CD14-positive monocyte (primary cell): ENCODE measurements around the gene CCNI2. TPM values are rescaled to one million over a fixed set of nuclear protein-coding genes. Genes with fewer than 3 reads are reported as not detected.

Experiments
- DNase-seq, 3 donors: peaks; one replicate each; pipeline ENCODE4 v3.0.0-alpha.2; 2011 to 2022
- H2AFZ ChIP-seq: 2 replicates; pipeline ENCODE4 v1.6.0; 2012; ENCODE audit warnings: mild to moderate bottlenecking, low read depth, low read length, inconsistent platforms; ENCODE audit not compliant: insufficient read depth, poor library complexity, severe bottlenecking
- H3K27ac ChIP-seq, 2 donors: 1 replicate in 1 of 2; 2 replicates in 1 of 2; pipeline ENCODE4 v1.5.1; 2012 to 2013; ENCODE audit warnings: low read length in 2 of 2, control low read depth in 1 of 2, inconsistent platforms in 1 of 2, low read depth in 1 of 2, mild to moderate bottlenecking in 1 of 2
- H3K27me3 ChIP-seq, 2 donors: one replicate each; pipeline versions ENCODE4 v1.6.0 to v1.6.1; 2011 to 2013; ENCODE audit warnings: low read length in 2 of 2; ENCODE audit not compliant: control insufficient read depth in 2 of 2, insufficient read depth in 2 of 2
- H3K36me3 ChIP-seq, 2 donors: replicated peaks in 1 of 2; 1 replicate in 1 of 2; 2 replicates in 1 of 2; pipeline versions ENCODE4 v1.5.1 to v1.6.1; 2012 to 2013; ENCODE audit warnings: low read length in 2 of 2, control low read depth in 1 of 2, inconsistent platforms in 1 of 2, mild to moderate bottlenecking in 1 of 2; ENCODE audit not compliant: insufficient read depth in 2 of 2, control insufficient read depth in 1 of 2
- H3K4me1 ChIP-seq, 2 donors: 1 replicate in 1 of 2; 2 replicates in 1 of 2; pipeline versions ENCODE4 v1.5.1 to v1.6.1; 2012 to 2013; ENCODE audit warnings: low read length in 2 of 2, control low read depth in 1 of 2, inconsistent platforms in 1 of 2, mild to moderate bottlenecking in 1 of 2, moderate library complexity in 1 of 2; ENCODE audit not compliant: insufficient read depth in 2 of 2, control insufficient read depth in 1 of 2
- H3K4me2 ChIP-seq: replicated peaks from 2 replicates; pipeline ENCODE3; 2012; ENCODE audit warnings: low read length, moderate library complexity, mild to moderate bottlenecking; ENCODE audit not compliant: poor library complexity, severe bottlenecking; ENCODE audit errors: extremely low read depth
- H3K4me3 ChIP-seq, 3 experiments: fragments of 200-600 bp in 1 of 3; sonication (generic) in 1 of 3; replicated peaks in 1 of 3; 1 replicate in 2 of 3; 2 replicates in 1 of 3; pipeline ENCODE4 v1.5.1; 2011 to 2013; ENCODE audit warnings: low read length in 3 of 3, mild to moderate bottlenecking in 3 of 3, control low read depth in 2 of 3, low read depth in 2 of 3, inconsistent platforms in 1 of 3, moderate library complexity in 1 of 3
- H3K79me2 ChIP-seq: 2 replicates; pipeline ENCODE4 v1.6.0; 2012; ENCODE audit warnings: mild to moderate bottlenecking, control low read depth, inconsistent platforms, low read length, moderate library complexity; ENCODE audit not compliant: insufficient read depth
- H3K9ac ChIP-seq: 2 replicates; pipeline ENCODE4 v1.6.0; 2017; ENCODE audit warnings: low read length, mild to moderate bottlenecking; ENCODE audit not compliant: insufficient read depth, poor library complexity, severe bottlenecking
- H3K9me3 ChIP-seq, 2 donors: replicated peaks in 1 of 2; 1 replicate in 1 of 2; 2 replicates in 1 of 2; pipeline versions ENCODE4 v1.5.1 to v1.6.1; 2012 to 2013; ENCODE audit warnings: low read length in 2 of 2, control low read depth in 1 of 2; ENCODE audit not compliant: control insufficient read depth in 1 of 2, insufficient read depth in 1 of 2
- H4K20me1 ChIP-seq: 2 replicates; pipeline ENCODE4 v1.6.0; 2012; ENCODE audit warnings: mild to moderate bottlenecking, low read length, control low read depth, moderate library complexity; ENCODE audit not compliant: insufficient read depth
- H3K27ac Mint-ChIP-seq, 7 donors: one replicate each; pipeline ENCODE4 v1.8.0; 2020; ENCODE audit warnings: mild to moderate bottlenecking in 7 of 7, mixed read lengths in 7 of 7, moderate library complexity in 6 of 7, inconsistent platforms in 2 of 7
- H3K27me3 Mint-ChIP-seq, 3 donors: one replicate each; pipeline ENCODE4 v1.8.0; 2021 to 2022; ENCODE audit warnings: low read depth in 3 of 3, mild to moderate bottlenecking in 3 of 3, mixed read lengths in 3 of 3, moderate library complexity in 3 of 3, inconsistent platforms in 1 of 3
- H3K36me3 Mint-ChIP-seq, 2 donors: one replicate each; pipeline ENCODE4 v1.8.0; 2020; ENCODE audit warnings: mixed read lengths in 2 of 2, inconsistent platforms in 1 of 2, mild to moderate bottlenecking in 1 of 2
- H3K4me1 Mint-ChIP-seq: one replicate; pipeline ENCODE4 v1.8.0; 2020; ENCODE audit warnings: mild to moderate bottlenecking, mixed read lengths
- H3K4me3 Mint-ChIP-seq, 2 donors: one replicate each; pipeline ENCODE4 v1.8.0; 2020; ENCODE audit warnings: mild to moderate bottlenecking in 2 of 2, mixed read lengths in 2 of 2, moderate library complexity in 1 of 2
- H3K9me3 Mint-ChIP-seq, 7 donors: one replicate each; pipeline ENCODE4 v1.8.0; 2020 to 2022; ENCODE audit warnings: mixed read lengths in 7 of 7, mild to moderate bottlenecking in 6 of 7, moderate library complexity in 6 of 7, inconsistent platforms in 2 of 7
- CTCF ChIP-seq: fragments of 200-600 bp; IDR thresholded peaks from one replicate; pipeline ENCODE4 v1.8.0; 2022; ENCODE audit warnings: antibody characterized with exemption, mild to moderate bottlenecking
- WGBS: methylation state at CpG from one replicate; pipeline ENCODE4 v1.1.5; 2013; ENCODE audit warnings: missing lambda C conversion rate; ENCODE audit not compliant: insufficient coverage; 5-methylcytosine and 5-hydroxymethylcytosine counted together
- intact Hi-C, 2 donors: fragments of 100-400 bp; cut with micrococcal nuclease; formaldehyde crosslinking; loops; one replicate each; pipeline versions ENCODE4 v1.15.0 to v1.15.1; 2023
- polyA plus RNA-seq, 3 donors: library from polyadenylated mRNA; depleted of rRNA in 1 of 3; unstranded in 2 of 3; stranded (reverse) in 1 of 3; fragments of 300-500 nt in 2 of 3; fragments of >200 nt in 1 of 3; fragmentation: Illumina TruSeq in 2 of 3; gene quantifications; 1 replicate in 2 of 3; 2 replicates in 1 of 3; pipeline ENCODE4 v1.2.3, GENCODE V29; 2012 to 2021

The CCNI2 gene
- polyA plus RNA-seq, 3 donors: 0.72 TPM; not detected in 2

GRCh38 chr5:132744659-132745058 is 2.6 kb upstream of the CCNI2 start:
- H3K4me2 ChIP-seq: no peak overlapping the region
- Mint-ChIP-seq H3K4me3 (peak overlapping the region in 1 of 2 donors; percentile 81), H3K36me3 (no peaks in the 10 kb centered on the region), H3K9me3 (peaks cover 2 to 15% (median 8%) of the 10 kb centered on the region in 7 donors), H3K27ac (no peak overlapping the region), H3K4me1 (peaks cover 2% of the 10 kb centered on the region), H3K27me3 (peaks cover 64 to 79% (median 72%) of the 10 kb centered on the region in 3 donors)
- peaks cover 41 to 70% of the 10 kb centered on the region in 2 donors for H3K27me3 ChIP-seq
- 100% methylated on average over 1 of the region's 2 CpGs for WGBS
- peaks cover 5 to 12% of the 10 kb centered on the region in 2 donors for H3K4me1 ChIP-seq
- H3K79me2 ChIP-seq: no peaks in the 10 kb centered on the region
- peaks cover 5 to 28% of the 10 kb centered on the region in 2 donors for H3K9me3 ChIP-seq
- H3K27ac ChIP-seq: no peak overlapping the region
- intact Hi-C loops: no loop called here
- H2AFZ ChIP-seq: no peak overlapping the region
- TF ChIP-seq CTCF: no peak
- no peaks in the 10 kb centered on the region for H4K20me1 ChIP-seq
- no peak overlapping the region for H3K4me3 ChIP-seq
- no peak for DNase-seq
- H3K9ac ChIP-seq: no peak overlapping the region
- H3K36me3 ChIP-seq: no peaks in the 10 kb centered on the region

GRCh38 chr5:132746592-132746953 is 653 bp upstream of the CCNI2 start:
- H3K27ac Mint-ChIP-seq: no peak overlapping the region
- H3K9ac ChIP-seq: no peak overlapping the region
- H3K4me2 ChIP-seq: peak overlapping the region; percentile 71

More at GRCh38 chr5:132746592-132746953, 653 bp upstream of the CCNI2 start:
- H4K20me1 ChIP-seq: no peaks in the 10 kb centered on the region
- H3K27ac ChIP-seq: no peak overlapping the region
- peaks cover 5 to 12% of the 10 kb centered on the region in 2 donors for H3K4me1 ChIP-seq
- H3K36me3 Mint-ChIP-seq: no peaks in the 10 kb centered on the region
- peak overlapping the region in 1 of 3 experiments; percentile 57 for H3K4me3 ChIP-seq
- no peak for DNase-seq
- peaks cover 40 to 66% of the 10 kb centered on the region in 2 donors for H3K27me3 ChIP-seq
- intact Hi-C loops: no loop called here
- peak overlapping the region in 1 of 2 donors; percentile 75 for H3K4me3 Mint-ChIP-seq
- no peaks in the 10 kb centered on the region for H3K79me2 ChIP-seq
- H2AFZ ChIP-seq: no peak overlapping the region
- H3K9me3 Mint-ChIP-seq: peaks cover 2 to 15% (median 8%) of the 10 kb centered on the region in 7 donors
- H3K27me3 Mint-ChIP-seq: peaks cover 62 to 81% (median 65%) of the 10 kb centered on the region in 3 donors
- peaks cover 2% of the 10 kb centered on the region for H3K4me1 Mint-ChIP-seq
- H3K36me3 ChIP-seq: no peaks in the 10 kb centered on the region
- WGBS: 50% methylated on average over 1 of the region's 3 CpGs
- no peak for TF ChIP-seq CTCF
- peaks cover 5 to 28% of the 10 kb centered on the region in 2 donors for H3K9me3 ChIP-seq
